ENCODE measurements around the gene SPEM1. TPM values are rescaled to one million over a fixed set of nuclear protein-coding genes. Genes with fewer than 3 reads are reported as not detected.

Gene SPEM1
- total and polyA plus RNA-seq, 4 donors: not detected

GRCh38 chr17:7408252-7408727 is 11.8 kb upstream of the SPEM1 start:
- H3K27me3 ChIP-seq (ENCODE audit: control insufficient read depth in 4 of 4, insufficient read depth in 4 of 4, low read length in 3 of 4): no peaks in the 10 kb centered on the region
- no peaks in the 10 kb centered on the region for H3K9me3 ChIP-seq (ENCODE audit: control insufficient read depth in 4 of 4, low read length in 3 of 4)
- peaks cover 0 to 4% (median under 1%) of the 10 kb centered on the region in 4 donors for H3K4me1 ChIP-seq (ENCODE audit: control insufficient read depth in 4 of 4, insufficient read depth in 4 of 4, low read length in 3 of 4)
- DNase-seq (ENCODE audit: low spot score): no peak
- TF ChIP-seq TAF1 (conservative IDR thresholded peaks at IDR 0.05) (no peak), MAX (IDR thresholded peaks at IDR 0.05) (no peak), HNF4G (IDR thresholded peaks at IDR 0.05) (no peak), JUND (IDR thresholded peaks at IDR 0.05) (no peak), ATF3 (IDR thresholded peaks at IDR 0.05) (no peak), HNF4A (conservative IDR thresholded peaks at IDR 0.05) (no peak), CTCF (IDR thresholded peaks at IDR 0.05; ENCODE audit: low read depth, low read length, missing input control) (no peak), YY1 (IDR thresholded peaks at IDR 0.05) (no peak), REST (IDR thresholded peaks at IDR 0.05) (no peak), ZBTB33 (IDR thresholded peaks at IDR 0.05) (no peak), EGR1 (IDR thresholded peaks at IDR 0.05; ENCODE audit: low read depth in 2 of 2) (no peak), RAD21 (IDR thresholded peaks at IDR 0.05) (no peak), SP1 (IDR thresholded peaks at IDR 0.05) (no peak), RXRA (IDR thresholded peaks at IDR 0.05) (no peak), FOXA1 (IDR thresholded peaks at IDR 0.05) (no peak), FOXA2 (IDR thresholded peaks at IDR 0.05) (no peak), NR2F2 (IDR thresholded peaks at IDR 0.05) (no peak), GABPA (IDR thresholded peaks at IDR 0.05 in 1 of 2, conservative IDR thresholded peaks at IDR 0.05 in 1 of 2) (no peak)
- H3K27ac ChIP-seq (ENCODE audit: low read depth in 1 of 2, low read length in 2 of 2): no peak overlapping the region
- no peaks in the 10 kb centered on the region for H3K36me3 ChIP-seq (ENCODE audit: control insufficient read depth in 4 of 4, insufficient read depth in 3 of 4, low read depth in 1 of 4, low read length in 3 of 4)
- 73% methylated on average over 58 of the region's 58 CpGs for WGBS
- no peak overlapping the region for H3K9ac ChIP-seq (ENCODE audit: low read depth in 1 of 2, low read length in 2 of 2)
- no peak overlapping the region for H3K4me3 ChIP-seq (ENCODE audit: low read depth in 1 of 3, low read length in 3 of 3)
